Hepatocyte (in vitro differentiated cells): Measurements from ENCODE around the gene TGFB3.

ENCODE experiments used
- EZH2 ChIP-seq: fragments of 200-600 bp; sonication (generic); IDR thresholded peaks from 2 replicates; pipeline ENCODE4 v1.6.1; 2016; ENCODE audit warnings: antibody characterized with exemption, mild to moderate bottlenecking, borderline replicate concordance
- EZH2phosphoT487 ChIP-seq: fragments of 200-600 bp; sonication (generic); IDR thresholded peaks from one replicate; pipeline ENCODE4 v1.6.1; 2018; ENCODE audit warnings: antibody characterized with exemption, mild to moderate bottlenecking, low read depth, moderate library complexity; ENCODE audit not compliant: unreplicated experiment, severe bottlenecking
- TF ChIP-seq, protein P1 (sequence below): fragments of 200-600 bp; sonication (generic); IDR thresholded peaks from 2 replicates; pipeline ENCODE4 v1.5.1; 2016; ENCODE audit warnings: antibody characterized with exemption, mild to moderate bottlenecking; ENCODE audit not compliant: poor library complexity

DNA sequence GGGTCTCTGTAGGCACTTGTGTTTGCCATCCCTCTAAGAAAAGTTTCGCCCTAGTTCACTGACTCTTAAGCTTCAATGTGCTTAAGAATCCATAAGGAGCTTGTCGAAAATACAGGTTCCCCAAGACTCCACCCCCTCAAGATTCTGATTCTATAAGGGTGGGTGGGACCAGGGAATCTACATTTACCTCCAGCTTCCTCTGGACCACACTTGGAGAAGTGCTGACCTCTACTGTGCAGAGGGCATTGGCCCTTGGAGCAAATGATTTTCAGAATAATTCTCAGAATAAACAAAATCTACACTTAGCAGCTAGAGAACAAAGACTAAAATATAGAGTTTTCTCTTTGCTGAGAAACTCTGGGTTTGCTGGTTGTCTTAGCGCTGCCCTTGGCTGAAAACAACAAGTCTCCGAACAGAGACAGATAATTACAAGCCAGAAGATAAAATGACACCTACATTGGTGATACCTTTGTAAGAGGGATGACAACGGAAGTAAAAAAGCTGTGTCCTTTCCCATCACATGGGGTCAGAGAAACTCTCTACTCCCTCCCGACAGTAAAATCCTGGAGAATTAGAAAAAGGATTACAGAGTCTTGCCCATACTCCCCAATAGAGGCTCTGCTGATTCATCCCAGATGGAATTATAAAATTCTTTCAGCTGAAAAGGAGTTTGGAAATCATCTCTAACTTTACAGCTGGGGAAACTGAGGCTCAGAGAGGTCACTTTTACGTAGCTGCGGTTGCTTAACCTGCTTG, 4.8 kb downstream of the TGFB3 start:
- TF ChIP-seq, protein P1, sequence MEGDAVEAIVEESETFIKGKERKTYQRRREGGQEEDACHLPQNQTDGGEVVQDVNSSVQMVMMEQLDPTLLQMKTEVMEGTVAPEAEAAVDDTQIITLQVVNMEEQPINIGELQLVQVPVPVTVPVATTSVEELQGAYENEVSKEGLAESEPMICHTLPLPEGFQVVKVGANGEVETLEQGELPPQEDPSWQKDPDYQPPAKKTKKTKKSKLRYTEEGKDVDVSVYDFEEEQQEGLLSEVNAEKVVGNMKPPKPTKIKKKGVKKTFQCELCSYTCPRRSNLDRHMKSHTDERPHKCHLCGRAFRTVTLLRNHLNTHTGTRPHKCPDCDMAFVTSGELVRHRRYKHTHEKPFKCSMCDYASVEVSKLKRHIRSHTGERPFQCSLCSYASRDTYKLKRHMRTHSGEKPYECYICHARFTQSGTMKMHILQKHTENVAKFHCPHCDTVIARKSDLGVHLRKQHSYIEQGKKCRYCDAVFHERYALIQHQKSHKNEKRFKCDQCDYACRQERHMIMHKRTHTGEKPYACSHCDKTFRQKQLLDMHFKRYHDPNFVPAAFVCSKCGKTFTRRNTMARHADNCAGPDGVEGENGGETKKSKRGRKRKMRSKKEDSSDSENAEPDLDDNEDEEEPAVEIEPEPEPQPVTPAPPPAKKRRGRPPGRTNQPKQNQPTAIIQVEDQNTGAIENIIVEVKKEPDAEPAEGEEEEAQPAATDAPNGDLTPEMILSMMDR: no peak
- TF ChIP-seq EZH2: no peak
- no peak for TF ChIP-seq EZH2phosphoT487
